CD4-positive, alpha-beta T cell treated with Interleukin-6 for 4 hours (primary cell): ENCODE results near the gene VAV2.

ENCODE experiments used
- DNase-seq: peaks from one replicate; pipeline ENCODE4 v3.0.0-alpha.2; 2020; ENCODE audit warnings: mixed read lengths

The VAV2 gene

DNA sequence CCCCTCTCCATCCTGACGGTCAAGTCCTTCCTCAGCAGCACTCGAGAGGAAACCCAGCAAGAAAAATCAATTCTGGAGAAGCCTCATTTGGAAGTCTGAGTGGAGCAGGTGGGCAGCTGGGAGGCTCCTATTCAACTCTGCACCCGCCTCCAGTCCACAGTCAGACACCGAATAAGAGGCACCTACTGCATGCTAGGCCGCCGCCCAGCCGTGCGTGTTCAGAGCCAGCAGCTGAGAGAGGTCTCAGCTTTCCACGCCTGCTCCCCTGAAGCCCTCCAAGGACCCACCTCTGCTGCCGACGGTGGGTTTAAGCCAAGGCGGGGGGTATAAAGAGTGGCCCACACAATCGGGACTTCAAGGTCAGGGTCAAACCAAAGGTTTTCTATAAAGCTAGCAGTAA lies 41.9 kb downstream of the VAV2 start:
- DNase-seq = no peak

DNA sequence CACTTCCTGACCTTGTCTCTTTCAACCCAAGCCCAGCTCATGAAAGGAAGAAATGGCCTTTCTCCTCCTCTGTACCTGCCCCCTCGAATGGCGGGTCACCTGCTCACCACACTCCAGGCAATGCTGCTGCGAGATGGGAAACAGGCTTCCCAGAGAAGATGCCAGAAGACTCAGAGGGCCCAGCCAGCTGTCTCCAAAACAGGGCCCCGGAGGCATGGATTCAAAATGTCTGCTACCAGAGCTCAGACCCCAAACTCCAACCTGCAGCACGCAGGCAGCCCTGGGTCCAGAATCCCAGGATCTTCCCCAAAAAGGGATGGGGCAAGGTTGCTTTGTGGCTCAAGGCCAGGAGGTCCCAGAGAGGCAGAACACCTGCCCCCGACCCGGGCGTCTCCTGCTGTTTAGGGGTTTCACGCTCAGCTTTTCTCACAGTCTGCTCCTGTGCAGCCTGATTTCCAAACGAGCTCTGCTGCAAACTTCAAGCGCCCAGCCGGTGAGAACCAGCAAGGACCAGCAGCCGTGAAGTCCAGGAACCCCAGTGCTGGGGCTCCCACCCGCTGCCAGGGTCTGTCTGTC lies 42.5 kb downstream of the VAV2 start:
- DNase-seq = no peak

DNA sequence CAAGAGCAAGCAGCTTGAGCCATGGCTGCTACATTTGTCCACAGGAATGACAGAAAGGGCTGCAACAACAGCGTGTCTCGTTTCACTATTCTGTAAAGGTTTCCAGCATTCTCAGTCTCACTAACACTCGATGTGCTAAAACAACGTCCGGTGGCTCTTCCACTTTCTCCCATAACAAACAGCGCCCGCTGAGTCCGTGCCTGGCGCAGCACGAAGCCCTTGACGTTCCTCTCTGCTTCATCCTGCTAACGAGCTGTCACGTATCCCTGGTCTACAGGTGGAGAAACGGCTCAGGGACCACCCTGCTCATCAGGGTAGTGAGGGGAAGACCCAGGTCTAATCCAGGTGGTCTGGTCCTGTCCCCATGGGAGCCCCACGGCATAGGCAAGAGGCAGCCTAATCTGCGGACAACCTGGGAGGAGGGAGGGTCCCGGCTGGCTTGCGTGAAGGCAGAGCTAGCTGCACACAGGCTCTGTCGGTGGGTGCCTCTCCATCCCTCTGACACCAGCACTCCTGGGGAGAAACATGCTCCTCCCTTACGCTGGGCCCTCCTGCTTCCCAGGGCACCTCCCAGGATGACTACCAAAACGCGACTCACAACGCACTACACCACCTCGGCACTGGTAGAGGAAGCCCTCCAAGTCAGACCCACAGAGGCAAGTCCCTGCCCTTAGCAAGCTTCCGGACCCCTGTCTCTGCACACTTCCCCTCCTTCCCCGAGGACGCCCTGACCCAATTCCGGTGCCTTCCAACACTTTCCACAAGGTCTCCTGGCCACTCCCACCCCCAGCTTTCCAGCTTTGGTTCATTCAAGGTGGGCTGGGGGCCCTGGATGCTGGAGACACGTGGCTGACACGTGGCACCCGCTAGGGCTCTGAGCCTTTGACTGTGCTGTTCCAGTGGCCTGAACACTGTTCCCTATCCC lies 43.3 kb downstream of the VAV2 start:
- no peak for DNase-seq

GRCh38 chr9:133948131-133948530 lies 44.0 kb downstream of the VAV2 start:
- DNase-seq = no peak

DNA sequence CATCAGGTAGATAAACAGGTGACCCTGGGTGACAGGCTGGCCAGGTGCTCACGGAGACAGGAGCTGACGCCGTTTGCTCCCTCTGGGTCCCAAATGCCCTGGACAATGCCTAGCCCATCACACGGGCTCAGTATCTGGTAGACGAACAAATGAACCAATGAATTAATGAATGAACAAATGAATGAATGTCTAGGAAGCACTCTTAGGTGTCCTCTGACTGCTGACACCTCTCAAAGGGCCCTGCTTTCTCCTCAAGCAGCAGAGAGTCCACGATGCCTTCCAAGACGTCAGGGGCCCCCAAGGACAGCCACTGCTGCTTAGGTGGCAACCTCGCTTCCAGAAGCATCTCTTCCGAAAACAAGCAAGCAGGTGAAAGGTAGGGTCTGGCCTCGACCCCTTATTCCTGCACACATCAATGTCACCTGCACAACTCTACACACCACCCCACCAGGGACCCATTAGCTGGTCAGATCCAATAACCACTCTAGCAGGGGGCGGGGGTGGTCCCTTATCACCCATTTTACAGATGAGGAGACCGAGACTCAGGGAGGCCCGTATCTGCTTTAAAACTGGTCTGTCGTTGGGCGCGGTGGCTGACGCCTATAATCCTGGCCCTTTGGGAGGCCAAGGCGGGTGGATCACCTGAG lies 45.2 kb downstream of the VAV2 start:
- DNase-seq = no peak

- DNase-seq = no peak
Observed at GRCh38 chr9:133945977-133946753, 46.0 kb downstream of the VAV2 start.

GRCh38 chr9:133945314-133945975 lies 46.7 kb downstream of the VAV2 start:
- no peak for DNase-seq

- DNase-seq = no peak
Observed at GRCh38 chr9:133944746-133945135, 47.4 kb downstream of the VAV2 start.

- no peak for DNase-seq
Observed at GRCh38 chr9:133943781-133944745, 48.1 kb downstream of the VAV2 start.

DNA sequence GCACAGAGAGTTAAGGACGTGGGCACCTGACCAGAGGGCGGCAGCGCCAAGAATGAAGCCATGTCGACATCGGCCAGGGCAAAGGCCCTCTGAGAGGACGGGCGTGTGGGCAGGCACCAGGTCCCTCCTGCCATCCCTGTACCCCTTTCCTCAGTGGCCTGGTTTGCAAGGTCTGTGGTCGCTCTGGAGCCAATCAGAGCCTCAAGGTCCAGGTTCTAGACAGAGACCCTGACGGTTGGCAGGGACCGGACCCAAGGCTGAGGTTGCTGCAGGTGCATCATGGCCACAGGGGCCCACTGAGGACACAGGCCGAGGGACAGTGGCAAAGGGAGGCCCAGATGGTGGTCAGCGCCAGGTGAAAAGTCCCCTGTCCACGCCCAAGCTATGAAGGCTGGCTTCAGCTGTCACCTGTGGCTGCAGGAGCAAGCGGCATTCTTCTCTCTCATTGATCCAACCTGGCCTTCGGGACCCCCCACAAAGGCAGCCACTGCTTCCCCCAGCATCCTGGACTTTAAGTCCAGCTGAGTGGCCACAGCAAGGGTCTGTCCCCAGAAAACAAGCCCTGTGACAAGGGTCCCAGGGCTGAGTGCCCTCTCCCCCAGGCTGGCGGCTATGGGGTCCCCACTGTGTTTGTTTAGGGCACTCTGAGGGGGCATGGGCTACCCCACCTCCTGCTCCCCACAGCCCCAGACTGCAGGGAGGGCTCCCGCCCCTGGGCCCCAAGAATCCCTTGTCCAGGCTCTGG lies 48.9 kb downstream of the VAV2 start:
- DNase-seq = no peak

- no peak for DNase-seq
Observed at GRCh38 chr9:133942206-133942975, 49.7 kb downstream of the VAV2 start.

- DNase-seq = no peak
Observed at GRCh38 chr9:133939845-133940244, 52.3 kb downstream of the VAV2 start.

DNA sequence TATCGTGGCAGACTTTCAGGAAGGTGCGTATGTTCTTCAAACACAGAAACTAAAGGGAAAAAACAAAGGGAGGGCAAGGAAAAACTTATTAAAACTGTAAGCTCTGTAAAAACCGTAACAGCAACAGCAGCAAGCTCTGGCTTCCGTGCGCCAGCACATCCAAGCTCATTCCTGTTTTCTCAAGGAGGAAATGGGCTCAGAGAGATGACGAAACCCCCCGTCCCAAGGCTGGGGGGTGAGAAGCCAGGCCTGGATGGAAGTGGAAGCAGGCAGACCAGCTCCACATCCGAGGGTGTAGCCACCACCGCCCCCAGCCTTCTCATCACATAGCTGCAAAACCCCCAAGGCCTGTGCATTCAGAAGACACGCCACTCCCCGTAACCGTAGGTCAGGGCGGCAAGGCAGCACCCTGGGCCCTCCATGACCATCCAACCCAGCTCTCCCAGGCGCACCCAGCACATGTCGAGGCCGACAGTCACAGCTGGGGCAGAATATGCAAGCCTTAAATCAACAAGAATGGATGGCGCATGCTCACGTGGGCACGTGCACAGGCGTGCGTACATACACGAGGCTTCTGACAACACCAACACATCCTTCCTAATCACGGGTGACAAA lies 52.8 kb downstream of the VAV2 start:
- DNase-seq = no peak

DNA sequence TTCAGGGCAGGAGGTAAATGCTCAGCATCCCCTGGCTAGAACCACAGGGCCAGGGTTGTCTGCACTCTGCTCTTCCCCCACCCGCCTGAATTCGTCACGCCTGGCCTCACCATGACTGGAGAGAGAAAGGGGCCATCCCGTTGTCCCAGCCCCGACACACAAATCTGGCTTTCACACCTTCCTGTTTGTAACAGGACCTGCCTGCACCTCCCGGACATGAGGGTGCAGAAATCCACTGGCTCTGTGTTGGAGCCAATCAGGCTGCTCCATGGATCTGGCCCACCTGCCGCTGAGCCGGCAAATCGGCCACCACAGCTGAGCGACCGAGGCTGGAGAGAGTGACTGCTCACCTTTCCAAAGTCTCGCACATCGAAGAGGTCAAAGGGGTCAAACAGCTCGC lies 53.4 kb downstream of the VAV2 start:
- DNase-seq = no peak

GRCh38 chr9:133938086-133938485 lies 54.0 kb downstream of the VAV2 start:
- DNase-seq = no peak

- DNase-seq = no peak
Observed at GRCh38 chr9:133937120-133937519, 55.0 kb downstream of the VAV2 start.

- DNase-seq = no peak
Observed at GRCh38 chr9:133935328-133936005, 56.7 kb downstream of the VAV2 start.

- no peak for DNase-seq
Observed at GRCh38 chr9:133934482-133935232, 57.5 kb downstream of the VAV2 start.
